ES-I3 (cell line): Measurements from ENCODE around the gene TMEM215.

Experiments used
- H3K36me3 ChIP-seq: 2 replicates; pipeline ENCODE4 v1.6.1; 2013; ENCODE audit warnings: mild to moderate bottlenecking, low read length, control low read depth, moderate library complexity; ENCODE audit not compliant: insufficient read depth
- H3K4me1 ChIP-seq: 2 replicates; pipeline ENCODE4 v1.6.1; 2013; ENCODE audit warnings: mild to moderate bottlenecking, control low read depth, low read length; ENCODE audit not compliant: insufficient read depth
- H3K9ac ChIP-seq: 2 replicates; pipeline ENCODE4 v1.6.1; 2013; ENCODE audit warnings: low read depth, mild to moderate bottlenecking, low read length, moderate library complexity
- H3K9me3 ChIP-seq: 2 replicates; pipeline ENCODE4 v1.6.1; 2013; ENCODE audit warnings: mild to moderate bottlenecking, low read length, moderate library complexity; ENCODE audit not compliant: control insufficient read depth, insufficient read depth

The TMEM215 gene

GRCh38 chr9:32801530-32801929, 18.2 kb downstream of the TMEM215 start:
- H3K4me1 ChIP-seq = no peaks in the 10 kb centered on the region
- no peak overlapping the region for H3K9ac ChIP-seq
- no peaks in the 10 kb centered on the region for H3K9me3 ChIP-seq
- H3K36me3 ChIP-seq = no peaks in the 10 kb centered on the region

DNA sequence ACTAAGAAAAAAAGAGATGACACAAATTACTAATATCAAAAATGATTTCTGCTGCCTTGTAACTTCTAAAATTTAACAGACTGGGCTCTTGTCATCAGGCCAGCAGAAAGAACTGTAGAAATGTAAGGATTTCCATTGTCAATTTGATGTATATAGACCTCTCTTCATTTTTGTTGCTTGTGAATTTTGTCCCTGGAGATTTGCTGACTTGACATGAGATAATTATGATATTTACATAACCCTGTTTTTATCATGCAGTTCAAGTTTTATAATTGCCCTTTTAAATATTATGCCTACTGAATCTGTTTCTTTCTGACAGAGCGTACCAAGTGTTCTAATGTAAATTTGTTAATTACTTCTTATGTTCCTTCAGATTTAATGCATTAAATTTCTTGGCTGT, 23.9 kb downstream of the TMEM215 start:
- H3K36me3 ChIP-seq = no peaks in the 10 kb centered on the region
- H3K9ac ChIP-seq = no peak overlapping the region
- no peaks in the 10 kb centered on the region; the same call in 1 of the 2 replicates for H3K9me3 ChIP-seq
- H3K4me1 ChIP-seq = no peaks in the 10 kb centered on the region

GRCh38 chr9:32811246-32811645, 27.9 kb downstream of the TMEM215 start:
- Histone ChIP-seq H3K36me3 (no peaks in the 10 kb centered on the region), H3K9ac (no peak overlapping the region), H3K4me1 (no peaks in the 10 kb centered on the region), H3K9me3 (no peaks in the 10 kb centered on the region; the same call in 1 of the 2 replicates)

DNA sequence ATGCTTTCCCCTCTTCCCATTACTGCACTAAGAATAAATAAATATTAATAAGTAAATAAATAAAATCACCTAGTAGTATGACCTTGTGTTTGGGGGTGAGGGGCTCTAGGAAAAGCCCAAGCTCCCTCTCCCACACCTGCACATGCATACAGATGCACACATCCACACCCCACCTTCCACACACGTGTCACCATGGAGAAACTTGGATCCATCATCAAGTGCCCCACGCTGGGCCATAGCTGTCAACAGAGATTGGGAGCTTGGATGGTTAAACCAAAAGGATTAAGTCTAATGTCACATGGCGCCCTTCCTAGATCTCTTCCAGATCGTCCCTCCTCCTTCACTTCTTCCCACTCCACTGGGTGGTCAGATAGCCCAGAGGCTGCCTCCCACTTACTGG, 37.0 kb downstream of the TMEM215 start:
- Histone ChIP-seq H3K4me1 (no peaks in the 10 kb centered on the region), H3K9me3 (no peaks in the 10 kb centered on the region), H3K36me3 (no peaks in the 10 kb centered on the region), H3K9ac (no peak overlapping the region)

GRCh38 chr9:32823101-32823500, 39.8 kb downstream of the TMEM215 start:
- Histone ChIP-seq H3K9ac (no peak overlapping the region), H3K36me3 (no peaks in the 10 kb centered on the region), H3K9me3 (no peaks in the 10 kb centered on the region), H3K4me1 (peaks cover 5% of the 10 kb centered on the region; the same call in 1 of the 2 replicates)

DNA sequence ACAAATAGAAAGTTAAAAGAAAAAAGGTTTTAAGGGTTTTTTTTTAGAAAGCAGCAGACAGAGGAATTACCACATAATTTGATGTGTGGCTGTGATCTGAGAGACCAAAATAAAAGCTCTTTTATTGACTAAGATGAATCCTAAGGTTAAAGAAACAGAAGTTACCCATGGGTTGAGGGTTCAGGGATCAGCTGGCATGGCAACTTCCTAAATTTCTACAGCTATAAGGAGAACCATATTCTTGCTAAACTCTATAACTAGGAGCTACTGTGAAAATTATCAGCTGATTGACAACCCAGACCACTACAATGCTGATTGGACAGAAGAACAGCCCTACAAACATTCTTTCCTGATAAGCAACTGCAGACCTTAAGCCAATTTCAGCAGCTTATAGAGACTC, 40.2 kb downstream of the TMEM215 start:
- Histone ChIP-seq H3K9me3 (no peaks in the 10 kb centered on the region), H3K9ac (no peak overlapping the region), H3K4me1 (peaks cover 5% of the 10 kb centered on the region; the same call in 1 of the 2 replicates), H3K36me3 (no peaks in the 10 kb centered on the region)

GRCh38 chr9:32825203-32825602, 41.9 kb downstream of the TMEM215 start:
- H3K4me1 ChIP-seq = peaks cover 5% of the 10 kb centered on the region; the same call in 1 of the 2 replicates
- no peaks in the 10 kb centered on the region for H3K9me3 ChIP-seq
- no peak overlapping the region for H3K9ac ChIP-seq
- no peaks in the 10 kb centered on the region for H3K36me3 ChIP-seq

DNA sequence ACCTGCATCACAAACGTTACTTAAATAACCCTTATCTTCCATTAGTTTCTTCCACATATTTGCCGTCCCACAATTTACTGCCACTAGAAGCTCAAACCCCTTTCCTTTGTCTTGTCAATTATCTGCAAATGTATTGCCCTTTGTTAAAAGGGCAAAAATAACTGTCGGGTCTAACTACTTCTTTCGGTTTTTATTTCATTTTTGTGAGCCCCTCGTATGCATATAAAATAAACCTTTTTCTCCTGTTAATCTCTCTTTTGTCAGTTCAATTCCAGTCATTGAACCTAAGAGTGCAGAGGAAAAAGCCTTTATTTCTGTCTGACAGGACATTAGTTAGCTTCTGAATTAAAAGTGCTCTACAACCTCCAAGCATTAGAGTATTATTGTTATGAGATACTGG, 45.5 kb downstream of the TMEM215 start:
- no peak overlapping the region for H3K9ac ChIP-seq
- peaks cover 5% of the 10 kb centered on the region; the same call in 1 of the 2 replicates for H3K4me1 ChIP-seq
- H3K36me3 ChIP-seq = no peaks in the 10 kb centered on the region
- no peaks in the 10 kb centered on the region for H3K9me3 ChIP-seq

GRCh38 chr9:32832346-32832745, 49.0 kb downstream of the TMEM215 start:
- H3K9ac ChIP-seq = no peak overlapping the region
- no peaks in the 10 kb centered on the region for H3K36me3 ChIP-seq
- no peaks in the 10 kb centered on the region for H3K9me3 ChIP-seq
- H3K4me1 ChIP-seq = no peaks in the 10 kb centered on the region
